Erythroblast (primary cell): Measurements from ENCODE around the gene AREL1.

ENCODE experiments used
- DNase-seq, 2 experiments: peaks; one replicate each; lab custom pipeline; 2025; lab: John Stamatoyannopoulos, UW
- GATA1 ChIP-seq: IDR thresholded peaks from 2 replicates; pipeline ENCODE4 v1.6.1; 2011; ENCODE audit warnings: low read depth, mild to moderate bottlenecking, control low read depth, low read length, moderate library complexity
- POLR2A ChIP-seq: IDR thresholded peaks from 2 replicates; pipeline ENCODE4 v1.6.1; 2011; ENCODE audit warnings: mild to moderate bottlenecking, low read length

Gene AREL1

DNA sequence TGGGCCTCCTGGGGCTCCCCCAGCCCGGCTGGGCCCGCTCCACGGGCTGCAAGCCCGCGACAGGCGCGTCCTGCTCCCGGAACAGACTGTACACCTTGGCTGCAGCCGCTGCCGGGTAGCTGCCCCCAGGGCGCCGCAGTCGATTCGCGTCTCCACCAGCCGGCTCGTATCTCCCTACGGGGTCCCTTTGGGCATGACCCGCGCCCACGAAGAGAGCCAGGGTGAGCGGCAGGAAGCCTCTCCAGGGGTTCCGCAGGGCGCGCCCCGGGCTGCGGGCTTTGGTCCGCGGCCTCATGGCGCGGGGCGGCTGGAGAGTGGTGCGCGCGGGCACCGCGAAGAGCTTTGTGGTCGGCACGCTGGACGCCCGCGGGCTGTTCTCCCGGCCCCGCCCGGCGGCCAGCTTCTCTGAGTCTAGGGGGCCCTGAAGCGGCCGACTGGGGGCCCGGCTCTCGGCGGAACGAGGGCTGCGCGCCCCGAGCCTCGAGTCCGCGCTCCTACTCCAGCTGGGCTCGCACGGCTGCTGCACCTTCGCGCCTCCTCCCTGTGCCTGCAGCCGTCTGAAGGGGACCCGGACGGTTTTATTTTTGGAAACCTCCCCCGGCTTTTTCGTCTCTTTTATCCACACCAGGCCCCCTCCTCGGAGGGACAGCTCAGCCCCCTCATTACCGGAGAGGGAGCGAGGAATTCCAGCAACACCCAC lies 101.1 kb downstream of the AREL1 start, which contains the start of gene LTBP2:
Gene LTBP2 (minus strand): TSS at position 588 of the 700 bp plus-strand sequence. CDS start 293 bp downstream, at position 295.
- no peak for TF ChIP-seq GATA1
- no peak for TF ChIP-seq POLR2A
- DNase-seq = peak; percentile 26 to 27
